Liver (tissue), 9 donors: ENCODE data around the gene TMEM129. TPM values are rescaled to one million over a fixed set of nuclear protein-coding genes. Genes with fewer than 3 reads are reported as not detected.

Experiments used
- DNase-seq: peaks from one replicate; pipeline ENCODE4 v3.0.0-alpha.2; 2017; ENCODE audit warnings: low spot score
- H3K27ac ChIP-seq, 2 donors: one replicate each; pipeline ENCODE4 v1.7.0; 2013; ENCODE audit warnings: inconsistent platforms in 2 of 2, low read length in 2 of 2, control low read depth in 1 of 2, low read depth in 1 of 2, mild to moderate bottlenecking in 1 of 2
- H3K27me3 ChIP-seq, 4 donors: one replicate each; pipeline versions ENCODE4 v1.6.1 to v1.7.0; 2013; ENCODE audit warnings: low read length in 3 of 4, inconsistent platforms in 1 of 4, mild to moderate bottlenecking in 1 of 4, moderate library complexity in 1 of 4; ENCODE audit not compliant: control insufficient read depth in 4 of 4, insufficient read depth in 4 of 4
- H3K36me3 ChIP-seq, 4 donors: one replicate each; pipeline versions ENCODE4 v1.6.1 to v1.7.0; 2013; ENCODE audit warnings: low read length in 3 of 4, mild to moderate bottlenecking in 3 of 4, low read depth in 1 of 4, moderate library complexity in 1 of 4; ENCODE audit not compliant: control insufficient read depth in 4 of 4, insufficient read depth in 3 of 4
- H3K4me1 ChIP-seq, 4 donors: one replicate each; pipeline versions ENCODE4 v1.6.1 to v1.7.0; 2013; ENCODE audit warnings: low read length in 3 of 4, mild to moderate bottlenecking in 3 of 4, moderate library complexity in 1 of 4; ENCODE audit not compliant: control insufficient read depth in 4 of 4, insufficient read depth in 4 of 4
- H3K4me3 ChIP-seq, 3 donors: one replicate each; pipeline versions ENCODE4 v1.6.1 to v1.7.0; 2013; ENCODE audit warnings: low read length in 3 of 3, control low read depth in 1 of 3, low read depth in 1 of 3, mild to moderate bottlenecking in 1 of 3
- H3K9ac ChIP-seq, 2 donors: one replicate each; pipeline ENCODE4 v1.7.0; 2013; ENCODE audit warnings: low read length in 2 of 2, mild to moderate bottlenecking in 2 of 2, moderate library complexity in 2 of 2, control low read depth in 1 of 2, low read depth in 1 of 2
- H3K9me3 ChIP-seq, 4 donors: one replicate each; pipeline versions ENCODE4 v1.6.1 to v1.7.0; 2013; ENCODE audit warnings: low read length in 3 of 4; ENCODE audit not compliant: control insufficient read depth in 4 of 4
- ATF3 ChIP-seq: IDR thresholded peaks from 2 replicates; pipeline ENCODE4 v1.6.1; 2016; ENCODE audit warnings: antibody characterized with exemption
- EGR1 ChIP-seq, 2 donors: IDR thresholded peaks; 2 replicates each; pipeline ENCODE4 v1.6.1; 2016 to 2018; ENCODE audit warnings: antibody characterized with exemption in 2 of 2, low read depth in 2 of 2
- FOXA1 ChIP-seq: IDR thresholded peaks from 2 replicates; pipeline ENCODE4 v1.6.1; 2016; ENCODE audit warnings: antibody characterized with exemption
- FOXA2 ChIP-seq: IDR thresholded peaks from 2 replicates; pipeline ENCODE4 v1.6.1; 2016; ENCODE audit warnings: antibody characterized with exemption
- GABPA ChIP-seq, 2 donors: IDR thresholded peaks in 1 of 2; conservative IDR thresholded peaks in 1 of 2; 2 replicates each; pipeline ENCODE4 v1.6.1; 2016; ENCODE audit warnings: antibody characterized with exemption in 2 of 2, mild to moderate bottlenecking in 1 of 2, moderate library complexity in 1 of 2
- HNF4A ChIP-seq, 2 donors: conservative IDR thresholded peaks; 2 replicates each; pipeline ENCODE4 v1.6.1; 2016; ENCODE audit warnings: antibody characterized with exemption in 2 of 2, mild to moderate bottlenecking in 2 of 2
- HNF4G ChIP-seq: IDR thresholded peaks from 2 replicates; pipeline ENCODE4 v1.6.1; 2016; ENCODE audit warnings: antibody characterized with exemption
- JUND ChIP-seq, 2 donors: IDR thresholded peaks; 2 replicates each; pipeline ENCODE4 v1.6.1; 2016; ENCODE audit warnings: antibody characterized with exemption in 2 of 2
- MAX ChIP-seq: IDR thresholded peaks from 2 replicates; pipeline ENCODE4 v1.6.1; 2016; ENCODE audit warnings: antibody characterized with exemption
- NR2F2 ChIP-seq: IDR thresholded peaks from 2 replicates; pipeline ENCODE4 v1.6.1; 2016; ENCODE audit warnings: antibody characterized with exemption
- RAD21 ChIP-seq, 2 donors: IDR thresholded peaks; 2 replicates each; pipeline ENCODE4 v1.6.1; 2016; ENCODE audit warnings: antibody characterized with exemption in 2 of 2, mild to moderate bottlenecking in 2 of 2
- REST ChIP-seq: IDR thresholded peaks from 2 replicates; pipeline ENCODE4 v1.6.1; 2016; ENCODE audit warnings: antibody characterized with exemption, mild to moderate bottlenecking
- RXRA ChIP-seq, 2 donors: IDR thresholded peaks; 2 replicates each; pipeline ENCODE4 v1.6.1; 2017 to 2018; ENCODE audit warnings: antibody characterized with exemption in 2 of 2, mild to moderate bottlenecking in 1 of 2
- SP1 ChIP-seq: IDR thresholded peaks from 2 replicates; pipeline ENCODE4 v1.6.1; 2018; ENCODE audit warnings: antibody characterized with exemption, mild to moderate bottlenecking
- TAF1 ChIP-seq: conservative IDR thresholded peaks from 2 replicates; pipeline ENCODE4 v1.6.1; 2016; ENCODE audit warnings: antibody characterized with exemption, mild to moderate bottlenecking
- YY1 ChIP-seq: IDR thresholded peaks from 2 replicates; pipeline ENCODE4 v1.6.1; 2016; ENCODE audit warnings: antibody characterized with exemption, mild to moderate bottlenecking
- WGBS: extraction: QIAGEN DNeasy Blood & Tissue Kit; methylation state at CpG from one replicate; pipeline ENCODE4 v1.1.7; 2013; 5-methylcytosine and 5-hydroxymethylcytosine counted together
- polyA plus RNA-seq, 2 donors: library from polyadenylated mRNA; stranded (reverse) in 1 of 2; unstranded in 1 of 2; fragments of 200-250 nt in 1 of 2; fragments of >200 nt in 1 of 2; fragmentation: Nextera tagmentation in 1 of 2; extraction: Ambion mirVana in 1 of 2; gene quantifications; one replicate each; pipeline versions ENCODE4 v1.2.1 to v1.2.3, GENCODE V29; 2013 to 2015
- total RNA-seq, 2 donors: library from RNA; depleted of rRNA; stranded (reverse); fragments of >200 nt; gene quantifications; one replicate each; pipeline ENCODE4 v1.2.3, GENCODE V29; 2014
- TF ChIP-seq, protein P1 (sequence below): fragments of 150-350 bp; IDR thresholded peaks from 2 replicates; pipeline ENCODE4 v1.5.1; 2017; ENCODE audit warnings: improper control_type of control experiment, low read depth, low read length; ENCODE audit not compliant: missing input control
- TF ChIP-seq, protein P2 (sequence below): IDR thresholded peaks from 2 replicates; pipeline ENCODE4 v1.6.1; 2016; ENCODE audit warnings: antibody characterized with exemption
- donor health status: healthy.
- donor health status: healthy.
- donor health status: healthy.
- donor health status: healthy.
- donor health status: healthy.

The TMEM129 gene
- total and polyA plus RNA-seq, 4 donors = 12.2 to 37.0 (median 21.8) TPM

- Histone ChIP-seq H3K4me3 (no peak overlapping the region), H3K27ac (no peak overlapping the region), H3K9ac (no peak overlapping the region), H3K27me3 (no peaks in the 10 kb centered on the region), H3K4me1 (peaks cover 6 to 17% (median 12%) of the 10 kb centered on the region in 4 donors), H3K9me3 (no peaks in the 10 kb centered on the region), H3K36me3 (peaks cover 0 to 10% (median 5%) of the 10 kb centered on the region in 4 donors)
- WGBS = 51% methylated on average over 1 of the region's 1 CpG
- no peak for TF ChIP-seq FOXA2
- no peak for DNase-seq
Measured at GRCh38 chr4:1708581-1708980, 12.5 kb downstream of the TMEM129 start.

GRCh38 chr4:1706358-1706757, 14.8 kb downstream of the TMEM129 start:
- H3K9me3 ChIP-seq = no peaks in the 10 kb centered on the region
- no peak overlapping the region for H3K9ac ChIP-seq
- no peak overlapping the region for H3K27ac ChIP-seq
- peaks cover 4 to 7% (median 5%) of the 10 kb centered on the region in 4 donors for H3K4me1 ChIP-seq
- TF ChIP-seq EGR1 (IDR thresholded peaks at IDR 0.05; ENCODE audit: low read depth in 2 of 2) (no peak), RAD21 (IDR thresholded peaks at IDR 0.05) (no peak), REST (no peak), GABPA (IDR thresholded peaks at IDR 0.05 in 1 of 2, conservative IDR thresholded peaks at IDR 0.05 in 1 of 2) (no peak), FOXA2 (no peak), HNF4G (no peak), TAF1 (no peak), NR2F2 (no peak), FOXA1 (no peak), ATF3 (no peak), JUND (IDR thresholded peaks at IDR 0.05) (no peak), SP1 (no peak), MAX (no peak), RXRA (IDR thresholded peaks at IDR 0.05) (no peak), YY1 (no peak), HNF4A (conservative IDR thresholded peaks at IDR 0.05) (no peak)
- TF ChIP-seq, protein P1, sequence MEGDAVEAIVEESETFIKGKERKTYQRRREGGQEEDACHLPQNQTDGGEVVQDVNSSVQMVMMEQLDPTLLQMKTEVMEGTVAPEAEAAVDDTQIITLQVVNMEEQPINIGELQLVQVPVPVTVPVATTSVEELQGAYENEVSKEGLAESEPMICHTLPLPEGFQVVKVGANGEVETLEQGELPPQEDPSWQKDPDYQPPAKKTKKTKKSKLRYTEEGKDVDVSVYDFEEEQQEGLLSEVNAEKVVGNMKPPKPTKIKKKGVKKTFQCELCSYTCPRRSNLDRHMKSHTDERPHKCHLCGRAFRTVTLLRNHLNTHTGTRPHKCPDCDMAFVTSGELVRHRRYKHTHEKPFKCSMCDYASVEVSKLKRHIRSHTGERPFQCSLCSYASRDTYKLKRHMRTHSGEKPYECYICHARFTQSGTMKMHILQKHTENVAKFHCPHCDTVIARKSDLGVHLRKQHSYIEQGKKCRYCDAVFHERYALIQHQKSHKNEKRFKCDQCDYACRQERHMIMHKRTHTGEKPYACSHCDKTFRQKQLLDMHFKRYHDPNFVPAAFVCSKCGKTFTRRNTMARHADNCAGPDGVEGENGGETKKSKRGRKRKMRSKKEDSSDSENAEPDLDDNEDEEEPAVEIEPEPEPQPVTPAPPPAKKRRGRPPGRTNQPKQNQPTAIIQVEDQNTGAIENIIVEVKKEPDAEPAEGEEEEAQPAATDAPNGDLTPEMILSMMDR = no peak
- TF ChIP-seq, protein P2, sequence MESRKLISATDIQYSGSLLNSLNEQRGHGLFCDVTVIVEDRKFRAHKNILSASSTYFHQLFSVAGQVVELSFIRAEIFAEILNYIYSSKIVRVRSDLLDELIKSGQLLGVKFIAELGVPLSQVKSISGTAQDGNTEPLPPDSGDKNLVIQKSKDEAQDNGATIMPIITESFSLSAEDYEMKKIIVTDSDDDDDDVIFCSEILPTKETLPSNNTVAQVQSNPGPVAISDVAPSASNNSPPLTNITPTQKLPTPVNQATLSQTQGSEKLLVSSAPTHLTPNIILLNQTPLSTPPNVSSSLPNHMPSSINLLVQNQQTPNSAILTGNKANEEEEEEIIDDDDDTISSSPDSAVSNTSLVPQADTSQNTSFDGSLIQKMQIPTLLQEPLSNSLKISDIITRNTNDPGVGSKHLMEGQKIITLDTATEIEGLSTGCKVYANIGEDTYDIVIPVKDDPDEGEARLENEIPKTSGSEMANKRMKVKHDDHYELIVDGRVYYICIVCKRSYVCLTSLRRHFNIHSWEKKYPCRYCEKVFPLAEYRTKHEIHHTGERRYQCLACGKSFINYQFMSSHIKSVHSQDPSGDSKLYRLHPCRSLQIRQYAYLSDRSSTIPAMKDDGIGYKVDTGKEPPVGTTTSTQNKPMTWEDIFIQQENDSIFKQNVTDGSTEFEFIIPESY = no peak
- H3K4me3 ChIP-seq = no peak overlapping the region
- 86% methylated on average over 6 of the region's 6 CpGs for WGBS
- peaks cover 5 to 19% (median 14%) of the 10 kb centered on the region in 4 donors for H3K36me3 ChIP-seq
- no peak for DNase-seq
- H3K27me3 ChIP-seq = no peaks in the 10 kb centered on the region
